Uterus (tissue), 2 donors: ENCODE measurements around the gene SLC66A2.

Source experiments
- POLR2A ChIP-seq, 2 donors: fragments of 450-650 bp; IDR thresholded peaks; one replicate each; pipeline ENCODE4 v1.6.1; 2016; ENCODE audit warnings: antibody characterized with exemption in 2 of 2, mild to moderate bottlenecking in 1 of 2, moderate library complexity in 1 of 2
- TF ChIP-seq, protein P1 (sequence below), 4 experiments: fragments of 200-600 bp in 2 of 4; fragments of 450-650 bp in 2 of 4; sonication (generic) in 2 of 4; IDR thresholded peaks; one replicate each; pipeline ENCODE4 v1.5.1; 2016 to 2019; ENCODE audit warnings: antibody characterized with exemption in 4 of 4, mild to moderate bottlenecking in 2 of 4, moderate library complexity in 1 of 4

DNA sequence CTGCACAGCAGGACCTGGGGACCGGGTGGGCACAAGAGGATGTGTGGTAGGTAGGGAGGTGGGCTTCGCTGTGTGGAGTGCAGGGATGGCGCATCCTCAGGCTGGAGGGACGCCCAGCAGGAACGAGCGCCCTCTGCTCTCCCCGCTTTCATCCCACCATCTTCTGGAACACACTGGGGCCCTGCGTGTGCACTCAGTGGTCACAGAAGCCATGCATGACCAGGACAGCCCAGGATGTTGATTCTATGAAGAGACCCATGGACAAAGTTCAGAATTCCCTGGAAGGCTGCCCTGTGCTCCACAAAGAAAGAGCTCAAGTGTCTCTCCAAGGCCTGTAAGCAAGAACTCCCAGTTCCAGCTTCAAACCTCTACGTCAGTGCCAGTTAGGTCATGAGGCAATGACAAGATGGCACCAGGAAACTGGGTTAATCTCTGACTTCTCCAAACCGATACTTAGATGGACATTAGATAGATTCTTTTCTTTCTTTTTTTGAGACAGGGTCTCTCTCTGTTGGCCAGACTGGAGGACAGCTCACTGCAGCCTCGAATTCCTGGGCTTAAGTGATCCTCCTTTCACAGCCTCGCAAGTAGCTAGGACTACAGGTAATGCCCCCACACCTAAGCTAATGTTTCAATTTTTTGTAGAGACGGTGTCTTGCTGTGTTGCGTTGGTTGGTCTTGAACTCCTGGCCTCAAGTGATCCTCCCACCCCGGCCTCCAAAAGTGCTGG is 3.4 kb downstream of the SLC66A2 start:
- TF ChIP-seq, protein P1, sequence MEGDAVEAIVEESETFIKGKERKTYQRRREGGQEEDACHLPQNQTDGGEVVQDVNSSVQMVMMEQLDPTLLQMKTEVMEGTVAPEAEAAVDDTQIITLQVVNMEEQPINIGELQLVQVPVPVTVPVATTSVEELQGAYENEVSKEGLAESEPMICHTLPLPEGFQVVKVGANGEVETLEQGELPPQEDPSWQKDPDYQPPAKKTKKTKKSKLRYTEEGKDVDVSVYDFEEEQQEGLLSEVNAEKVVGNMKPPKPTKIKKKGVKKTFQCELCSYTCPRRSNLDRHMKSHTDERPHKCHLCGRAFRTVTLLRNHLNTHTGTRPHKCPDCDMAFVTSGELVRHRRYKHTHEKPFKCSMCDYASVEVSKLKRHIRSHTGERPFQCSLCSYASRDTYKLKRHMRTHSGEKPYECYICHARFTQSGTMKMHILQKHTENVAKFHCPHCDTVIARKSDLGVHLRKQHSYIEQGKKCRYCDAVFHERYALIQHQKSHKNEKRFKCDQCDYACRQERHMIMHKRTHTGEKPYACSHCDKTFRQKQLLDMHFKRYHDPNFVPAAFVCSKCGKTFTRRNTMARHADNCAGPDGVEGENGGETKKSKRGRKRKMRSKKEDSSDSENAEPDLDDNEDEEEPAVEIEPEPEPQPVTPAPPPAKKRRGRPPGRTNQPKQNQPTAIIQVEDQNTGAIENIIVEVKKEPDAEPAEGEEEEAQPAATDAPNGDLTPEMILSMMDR (IDR thresholded peaks at IDR 0.05), result no peak
- no peak for TF ChIP-seq POLR2A (IDR thresholded peaks at IDR 0.05)
